Measurements from ENCODE around the gene NKX2-8.
"Not testable (repeated sequence)": the region's sequence is repeated elsewhere in the genome, so short reads cannot be mapped to it uniquely, and the experiment has no call there.

The NKX2-8 gene

GRCh38 chr14:36580856-36581831 is 1.3 kb downstream of the NKX2-8 start:
- DNase-seq, result peak in 3 of 10 donors; percentile 69 to 85 (median 81)
- intact Hi-C loops (cut with DNase I), result no loop called here

GRCh38 chr14:36580141-36580855 is 2.1 kb downstream of the NKX2-8 start:
- intact Hi-C loops (cut with DNase I), result no loop called here
- no peak for DNase-seq

GRCh38 chr14:36579573-36580140 is 2.8 kb downstream of the NKX2-8 start:
- no peak for DNase-seq
- intact Hi-C loops (cut with DNase I), result no loop called here

- intact Hi-C loops (cut with DNase I), result no loop called here
- no peak for DNase-seq
Observed at GRCh38 chr14:36579001-36579555, 3.3 kb downstream of the NKX2-8 start.

- intact Hi-C loops (cut with DNase I), result no loop called here
- DNase-seq, result no peak
Observed at GRCh38 chr14:36570065-36570464, 12.3 kb downstream of the NKX2-8 start.

GRCh38 chr14:36556811-36557433 is 25.5 kb downstream of the NKX2-8 start:
- intact Hi-C loops (cut with DNase I), result loop anchor here (1.0 to 10.0 kb wide), 3 partner anchors 388 to 674 kb away; no protein-coding TSS in a partner anchor
- peak in 5 of 10 donors; percentile 48 to 87 (median 56) for DNase-seq

- intact Hi-C loops (cut with DNase I), result loop anchor here (1.0 to 10.0 kb wide), 3 partner anchors 389 to 673 kb away; no protein-coding TSS in a partner anchor
- DNase-seq, result no peak
Observed at GRCh38 chr14:36555998-36556743, 26.2 kb downstream of the NKX2-8 start.

GRCh38 chr14:36553656-36554260 is 28.7 kb downstream of the NKX2-8 start:
- intact Hi-C loops (cut with DNase I), result loop anchor here (1.0 to 10.0 kb wide), 2 partner anchors 52 to 391 kb away; no protein-coding TSS in a partner anchor
- DNase-seq, result no peak

- no peak for DNase-seq
- intact Hi-C loops (cut with DNase I), result loop anchor here (10.0 kb wide), 1 partner anchor 394 kb away; no protein-coding TSS in a partner anchor
Observed at GRCh38 chr14:36550899-36551298, 31.5 kb downstream of the NKX2-8 start.

- peak in 2 of 10 donors; percentile 38 to 75 for DNase-seq
- intact Hi-C loops (cut with DNase I), result not testable (repeated sequence)
Observed at GRCh38 chr14:36544280-36544679, 38.1 kb downstream of the NKX2-8 start.

- no peak for DNase-seq
- intact Hi-C loops (cut with DNase I), result no loop called here
Observed at GRCh38 chr14:36538051-36538450, 44.4 kb downstream of the NKX2-8 start.
